VCaP (cell line): ENCODE results near the gene LSM12.

Experiments used
- H3K27ac ChIP-seq: fragments of 450-650 bp; 2 replicates; pipeline ENCODE4 v1.5.1; 2017
- TF ChIP-seq, protein P1 (sequence below): fragments of 450-650 bp; conservative IDR thresholded peaks from 2 replicates; pipeline ENCODE4 v1.5.1; 2017; ENCODE audit warnings: mild to moderate bottlenecking, moderate library complexity

LSM12 gene

DNA sequence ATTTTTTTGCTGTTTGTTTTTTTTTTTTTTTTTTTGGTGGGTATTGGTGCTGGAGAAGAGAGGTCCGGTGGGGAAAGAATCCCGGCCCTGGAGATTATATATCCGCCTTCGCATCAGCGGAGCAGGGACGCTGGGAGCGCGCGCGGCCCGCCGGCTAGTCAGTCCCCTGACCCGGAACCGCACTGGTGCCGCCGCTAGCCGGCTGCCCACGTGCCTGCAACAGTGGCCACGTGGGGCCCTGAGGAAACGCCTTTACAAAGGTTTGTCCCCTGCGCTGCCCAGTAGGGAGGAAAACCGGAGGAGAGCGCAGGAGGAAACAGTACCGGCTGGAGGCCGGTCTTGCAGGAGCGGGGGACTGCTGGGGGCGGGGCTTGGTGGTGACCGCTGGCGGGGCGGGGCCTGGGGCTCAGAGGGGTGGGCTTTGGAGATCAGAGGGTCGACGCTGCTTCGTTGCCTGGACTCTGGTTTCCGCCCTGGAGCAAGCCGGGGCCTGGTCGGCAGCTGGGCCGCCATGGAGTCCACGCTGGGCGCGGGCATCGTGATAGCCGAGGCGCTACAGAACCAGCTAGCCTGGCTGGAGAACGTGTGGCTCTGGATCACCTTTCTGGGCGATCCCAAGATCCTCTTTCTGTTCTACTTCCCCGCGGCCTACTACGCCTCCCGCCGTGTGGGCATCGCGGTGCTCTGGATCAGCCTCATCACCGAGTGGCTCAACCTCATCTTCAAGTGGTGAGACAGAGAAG lies 4.2 kb upstream of the LSM12 start, which contains the start of gene G6PC3:
G6PC3 (plus strand) TSS at position 281 of the 743 bp plus-strand sequence; CDS start at position 512, 231 bp downstream.
- TF ChIP-seq, protein P1, sequence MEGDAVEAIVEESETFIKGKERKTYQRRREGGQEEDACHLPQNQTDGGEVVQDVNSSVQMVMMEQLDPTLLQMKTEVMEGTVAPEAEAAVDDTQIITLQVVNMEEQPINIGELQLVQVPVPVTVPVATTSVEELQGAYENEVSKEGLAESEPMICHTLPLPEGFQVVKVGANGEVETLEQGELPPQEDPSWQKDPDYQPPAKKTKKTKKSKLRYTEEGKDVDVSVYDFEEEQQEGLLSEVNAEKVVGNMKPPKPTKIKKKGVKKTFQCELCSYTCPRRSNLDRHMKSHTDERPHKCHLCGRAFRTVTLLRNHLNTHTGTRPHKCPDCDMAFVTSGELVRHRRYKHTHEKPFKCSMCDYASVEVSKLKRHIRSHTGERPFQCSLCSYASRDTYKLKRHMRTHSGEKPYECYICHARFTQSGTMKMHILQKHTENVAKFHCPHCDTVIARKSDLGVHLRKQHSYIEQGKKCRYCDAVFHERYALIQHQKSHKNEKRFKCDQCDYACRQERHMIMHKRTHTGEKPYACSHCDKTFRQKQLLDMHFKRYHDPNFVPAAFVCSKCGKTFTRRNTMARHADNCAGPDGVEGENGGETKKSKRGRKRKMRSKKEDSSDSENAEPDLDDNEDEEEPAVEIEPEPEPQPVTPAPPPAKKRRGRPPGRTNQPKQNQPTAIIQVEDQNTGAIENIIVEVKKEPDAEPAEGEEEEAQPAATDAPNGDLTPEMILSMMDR = peak; percentile 14; the same call in 1 of the 2 replicates

DNA sequence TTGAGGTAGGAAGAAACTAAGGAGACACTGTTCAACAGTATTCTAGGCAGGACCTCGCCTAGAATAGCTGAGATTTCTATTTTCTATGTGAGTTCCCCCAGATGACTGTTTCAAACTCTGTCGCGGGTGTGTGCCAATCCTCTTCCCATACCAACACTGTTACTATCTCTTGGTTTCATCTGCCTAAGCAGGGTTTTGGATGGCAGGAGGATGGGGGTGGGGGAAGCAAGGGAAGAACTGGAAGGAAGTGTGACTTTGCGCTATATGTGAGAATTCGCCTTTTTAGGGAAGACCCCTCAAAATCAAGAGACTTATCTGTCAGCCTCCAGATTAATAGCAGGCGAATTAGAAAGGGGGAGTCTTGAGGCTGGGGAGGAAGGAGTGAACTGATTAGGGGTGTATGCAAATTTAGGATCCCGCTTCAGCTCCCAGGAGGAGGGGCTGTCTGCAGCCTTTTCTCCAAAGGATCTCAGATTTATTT lies 3.5 kb upstream of the LSM12 start:
- TF ChIP-seq, protein P1 = no peak
- H3K27ac ChIP-seq = peak overlapping the region; percentile 98

More for the DNA sequence above, 4.2 kb upstream of the LSM12 start, which contains the start of gene G6PC3:
- peak within 1 kb of the TSS; percentile 98 for H3K27ac ChIP-seq

DNA sequence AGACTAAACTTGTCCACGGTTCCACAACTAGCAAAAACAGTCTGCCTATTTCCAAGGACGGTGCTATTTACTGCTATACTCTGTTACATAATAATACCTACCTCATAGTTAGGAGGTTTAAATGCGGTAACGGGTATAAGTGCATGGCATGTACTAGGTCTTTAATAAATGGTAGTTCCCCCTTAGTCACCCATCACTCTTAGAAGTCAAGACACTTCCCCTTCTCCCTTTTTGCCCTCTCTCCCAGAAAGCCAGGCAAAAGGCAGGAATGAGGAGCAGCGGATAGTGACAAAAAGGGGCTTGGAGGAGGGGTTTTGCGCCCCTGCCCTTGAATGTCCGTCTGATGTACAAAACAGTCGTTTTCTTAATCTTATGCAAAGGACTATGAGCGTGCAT lies 1.1 kb upstream of the LSM12 start:
- TF ChIP-seq, protein P1 = no peak

DNA sequence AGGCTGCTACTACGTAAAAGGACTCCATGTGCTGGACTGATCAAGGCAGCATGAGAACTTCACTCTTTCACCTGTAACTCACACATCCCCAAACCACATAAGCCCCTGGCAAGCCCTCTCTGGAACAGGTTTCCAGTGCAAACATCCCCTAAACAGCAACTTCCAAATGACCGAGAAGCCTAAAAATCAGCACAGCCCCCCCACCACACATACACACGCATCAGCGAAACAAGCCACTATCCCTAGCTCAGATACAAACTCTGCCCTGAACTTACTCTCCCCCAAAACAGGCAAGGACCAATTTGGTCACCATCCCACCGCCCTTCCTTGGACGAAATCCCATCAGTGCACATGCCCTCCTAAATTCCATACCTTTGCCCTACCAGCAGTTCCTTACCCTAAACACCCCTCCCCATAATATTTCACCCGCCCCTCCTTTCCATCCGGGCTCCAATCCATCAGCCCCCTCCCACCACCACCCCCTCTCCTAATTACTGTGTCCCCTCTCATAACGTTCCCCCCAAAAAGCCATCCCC lies 735 bp downstream of the LSM12 start:
- peak overlapping the region; percentile 99 for H3K27ac ChIP-seq
- TF ChIP-seq, protein P1 = no peak

More for the DNA sequence above, 1.1 kb upstream of the LSM12 start:
- peak overlapping the region; percentile 99 for H3K27ac ChIP-seq

DNA sequence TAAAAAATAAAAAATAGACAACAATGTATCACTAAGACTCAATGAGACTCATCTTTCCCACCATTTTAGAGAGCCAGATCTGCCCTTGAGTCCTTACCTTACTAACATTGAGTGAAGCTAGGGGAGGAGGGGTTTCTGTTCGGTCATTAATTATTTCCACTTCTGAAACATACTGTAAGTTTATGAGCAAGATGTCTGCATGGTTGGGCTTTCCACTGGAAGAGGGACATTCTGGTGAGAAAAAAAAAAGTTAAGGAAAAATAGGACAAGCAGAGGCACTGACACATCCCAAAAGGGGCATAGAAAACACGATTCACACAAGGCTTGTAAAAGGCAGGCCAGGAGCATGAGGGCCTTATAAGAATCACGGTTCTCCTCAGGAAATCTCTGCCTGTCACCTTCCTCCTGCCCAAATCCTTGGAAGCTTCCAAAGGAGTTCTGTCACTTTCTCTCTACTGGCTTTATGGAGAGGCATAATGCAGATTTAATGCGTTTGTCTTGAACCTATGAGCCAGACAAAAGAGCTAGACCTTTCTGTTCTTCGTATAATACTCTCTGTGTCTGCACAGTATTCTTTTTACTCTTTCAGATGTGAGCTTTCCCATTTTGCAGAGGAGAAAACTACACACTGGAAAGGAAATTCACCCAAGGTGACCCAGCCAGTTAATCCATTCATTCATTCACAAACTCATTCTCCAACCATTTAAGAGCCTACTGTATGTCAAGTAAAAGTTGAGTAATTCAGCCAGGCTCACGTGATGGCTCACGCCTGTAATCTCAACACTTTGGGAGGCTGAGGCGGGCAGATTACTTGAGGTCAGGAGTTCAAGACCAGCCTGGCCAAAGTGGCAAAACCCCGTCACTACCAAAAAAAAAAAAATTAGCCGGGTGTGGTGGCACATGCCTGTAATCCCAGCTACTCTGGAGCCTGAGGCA lies 2.5 kb downstream of the LSM12 start:
- peak overlapping the region; percentile 99 for H3K27ac ChIP-seq
- TF ChIP-seq, protein P1 = no peak

DNA sequence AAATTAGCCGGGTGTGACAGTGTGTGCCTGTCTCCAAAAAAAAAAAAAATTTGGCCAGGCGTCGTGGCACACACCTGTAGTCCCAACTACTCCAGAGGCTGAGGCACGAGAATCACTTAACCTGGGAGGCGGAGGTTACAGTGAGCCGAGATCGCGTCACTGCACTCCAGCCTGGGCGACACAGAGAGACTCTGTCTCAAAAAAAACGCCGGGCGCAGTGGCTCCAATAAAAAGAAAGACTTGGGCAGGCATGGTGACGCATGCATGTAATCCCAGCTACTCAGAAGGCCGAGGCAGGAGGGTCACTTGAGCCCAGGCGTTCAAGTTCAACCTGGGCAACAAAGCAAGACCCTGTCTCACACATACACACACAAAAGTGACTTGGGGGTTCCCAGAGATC lies 3.6 kb downstream of the LSM12 start:
- TF ChIP-seq, protein P1 = no peak

More for the DNA sequence above, 3.6 kb downstream of the LSM12 start:
- H3K27ac ChIP-seq = 0 out of 2 replicates have a peak overlapping the region, but pooled peaks have one; percentile 99
